Stimulated activated CD8-positive, alpha-beta memory T cell treated with anti-CD3 and anti-CD28 coated beads, Interleukin-4, amount 100 ng/mL, for 4 hours (primary cell): ENCODE data around the gene SLC12A4.
A peak's percentile ranks its signal among the peaks of the same experiment; 100 is the strongest.
"Not testable (repeated sequence)": the region's sequence is repeated elsewhere in the genome, so short reads cannot be mapped to it uniquely, and the experiment has no call there.

ENCODE experiments used
- DNase-seq, 2 donors: peaks; one replicate each; pipeline ENCODE4 v3.0.0-alpha.2; 2020; ENCODE audit warnings: low read depth in 2 of 2, low spot score in 1 of 2

Gene SLC12A4

DNA sequence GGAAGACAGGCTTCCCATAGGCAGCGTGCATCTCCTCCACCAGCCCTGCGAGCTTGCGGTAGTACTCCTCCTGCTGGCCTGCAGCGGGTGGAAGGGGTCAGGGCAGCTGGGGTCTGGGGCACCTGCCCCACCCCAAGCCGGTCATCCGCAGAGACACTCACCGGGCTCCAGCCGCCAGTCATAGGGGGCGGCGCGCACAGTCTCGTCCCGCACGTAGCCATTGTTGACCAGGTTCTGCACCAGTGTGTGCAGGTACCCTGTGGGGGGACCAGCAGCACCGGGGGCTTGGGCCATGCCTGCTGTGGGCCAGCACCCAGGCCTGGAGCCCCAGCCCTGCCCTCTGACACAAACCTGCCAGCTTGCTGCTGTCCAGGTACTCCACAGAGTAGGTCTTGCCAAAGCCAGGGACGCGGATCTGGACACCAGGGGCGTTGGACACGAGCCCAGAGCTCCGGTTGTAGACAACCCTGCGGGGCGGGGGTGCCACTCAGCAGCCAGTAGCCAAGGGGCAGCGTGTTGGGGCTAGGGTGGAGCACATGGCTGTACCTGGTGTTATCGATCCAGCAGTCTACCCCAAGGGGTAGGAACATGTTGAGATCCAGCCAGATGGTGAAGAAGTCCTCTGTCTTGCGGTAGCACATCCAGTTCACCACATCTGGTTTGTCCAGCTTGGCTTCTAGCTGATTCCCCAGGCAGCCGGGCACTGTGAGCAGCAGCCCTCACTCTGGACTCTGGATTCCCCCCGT is 25.8 kb downstream of the SLC12A4 start:
- DNase-seq, result no peak

DNA sequence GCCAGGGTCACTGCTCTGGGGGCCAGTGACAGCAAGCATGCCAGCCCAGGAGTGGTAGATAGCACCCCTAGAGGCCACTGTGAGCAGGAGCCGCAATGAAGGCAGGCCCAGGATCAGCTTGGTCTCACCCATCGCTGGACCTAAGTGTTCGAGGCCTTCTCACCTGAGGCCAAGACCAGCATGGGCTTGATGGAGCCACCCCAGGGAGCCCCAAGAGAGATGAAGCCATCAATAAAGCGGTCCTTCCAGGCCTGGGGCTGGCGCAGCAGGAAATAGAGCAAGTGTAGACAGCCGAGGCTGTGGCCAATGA is 26.3 kb downstream of the SLC12A4 start:
- DNase-seq, result no peak

DNA sequence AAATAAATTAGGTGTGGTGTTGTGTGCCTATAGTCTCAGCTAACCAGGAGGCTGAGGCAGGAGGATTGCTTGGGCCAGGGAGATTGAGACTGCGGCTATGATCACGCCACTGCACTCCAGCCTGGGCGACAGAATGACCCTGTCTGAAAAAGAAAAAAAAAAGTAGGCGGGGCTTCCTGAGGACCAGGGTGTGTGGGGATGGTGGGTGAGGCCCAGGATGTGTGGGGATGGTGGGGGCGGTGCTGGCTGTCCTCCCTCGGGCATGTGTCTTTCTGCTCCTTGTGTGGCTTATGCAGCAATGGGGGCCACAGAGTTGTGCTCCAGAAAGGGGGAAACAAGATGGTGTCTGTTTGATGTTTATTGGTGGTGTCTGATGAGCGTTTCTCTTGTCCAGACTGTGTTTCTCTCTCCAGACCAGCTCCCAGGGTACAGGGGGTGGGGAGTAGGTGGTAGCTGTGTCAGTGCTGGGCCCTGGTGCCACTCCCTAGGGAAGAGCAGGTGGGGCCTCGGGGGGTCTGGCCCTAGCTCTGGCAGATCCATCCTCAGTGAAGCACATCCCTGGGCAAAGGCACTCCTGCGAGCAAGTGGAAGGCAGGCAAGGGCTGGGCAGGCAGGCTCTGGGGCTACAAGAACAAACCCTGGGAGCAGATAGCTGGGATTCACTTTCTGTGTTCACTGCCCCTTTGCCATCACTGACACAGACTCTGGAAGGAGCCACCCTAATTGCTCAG is 26.8 kb downstream of the SLC12A4 start:
- DNase-seq, result no peak

- DNase-seq, result no peak
Observed at GRCh38 chr16:67940446-67941089, 27.9 kb downstream of the SLC12A4 start.

DNA sequence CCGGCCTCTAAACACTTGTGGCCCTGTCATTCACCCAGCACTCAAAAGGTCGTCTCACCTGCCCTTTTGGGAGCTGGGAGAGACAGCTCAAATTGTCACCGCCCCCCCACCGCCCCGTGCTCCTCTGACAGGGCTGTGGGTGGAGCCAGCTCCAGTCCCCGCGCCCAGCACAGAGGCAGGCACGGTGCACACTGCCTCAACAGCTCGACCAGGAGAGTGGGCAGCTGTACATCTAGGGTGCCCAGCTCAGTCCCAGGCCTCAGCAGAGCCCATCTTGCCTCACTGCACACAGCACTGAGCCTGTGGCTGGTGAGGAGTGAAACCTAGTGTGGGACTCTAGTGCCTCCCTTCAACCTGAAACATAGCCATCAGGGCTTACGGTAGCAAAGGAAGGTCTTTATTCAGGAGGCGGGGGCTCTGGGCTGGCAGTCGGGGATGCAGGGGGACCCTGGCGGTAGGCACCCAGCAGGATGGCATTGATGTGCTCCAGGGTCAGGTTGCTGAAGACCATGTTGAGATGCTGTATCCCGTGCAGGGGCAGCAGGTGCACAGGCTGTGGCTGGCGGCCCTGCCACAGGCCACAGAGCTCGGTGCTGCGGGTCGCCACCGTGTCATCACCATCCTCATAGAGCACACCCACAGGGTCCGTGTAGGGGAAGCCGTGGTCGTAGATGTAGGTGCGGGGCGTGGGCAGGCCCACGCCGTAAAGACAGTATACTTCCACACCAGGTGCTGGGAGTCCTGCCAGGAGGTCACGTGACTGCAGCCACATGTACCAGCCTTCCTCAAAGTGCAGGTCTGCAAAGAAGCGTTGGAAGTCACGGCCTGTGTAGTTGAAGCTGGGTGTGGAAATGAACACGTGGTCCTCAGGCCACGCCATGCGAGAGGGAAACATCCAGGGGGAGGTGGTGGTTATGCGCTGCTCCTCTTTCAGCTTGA is 28.7 kb downstream of the SLC12A4 start:
- peak in 1 of 2 donors; percentile 7 for DNase-seq

GRCh38 chr16:67937713-67938112 is 30.7 kb downstream of the SLC12A4 start:
- DNase-seq, result not testable (repeated sequence)

DNA sequence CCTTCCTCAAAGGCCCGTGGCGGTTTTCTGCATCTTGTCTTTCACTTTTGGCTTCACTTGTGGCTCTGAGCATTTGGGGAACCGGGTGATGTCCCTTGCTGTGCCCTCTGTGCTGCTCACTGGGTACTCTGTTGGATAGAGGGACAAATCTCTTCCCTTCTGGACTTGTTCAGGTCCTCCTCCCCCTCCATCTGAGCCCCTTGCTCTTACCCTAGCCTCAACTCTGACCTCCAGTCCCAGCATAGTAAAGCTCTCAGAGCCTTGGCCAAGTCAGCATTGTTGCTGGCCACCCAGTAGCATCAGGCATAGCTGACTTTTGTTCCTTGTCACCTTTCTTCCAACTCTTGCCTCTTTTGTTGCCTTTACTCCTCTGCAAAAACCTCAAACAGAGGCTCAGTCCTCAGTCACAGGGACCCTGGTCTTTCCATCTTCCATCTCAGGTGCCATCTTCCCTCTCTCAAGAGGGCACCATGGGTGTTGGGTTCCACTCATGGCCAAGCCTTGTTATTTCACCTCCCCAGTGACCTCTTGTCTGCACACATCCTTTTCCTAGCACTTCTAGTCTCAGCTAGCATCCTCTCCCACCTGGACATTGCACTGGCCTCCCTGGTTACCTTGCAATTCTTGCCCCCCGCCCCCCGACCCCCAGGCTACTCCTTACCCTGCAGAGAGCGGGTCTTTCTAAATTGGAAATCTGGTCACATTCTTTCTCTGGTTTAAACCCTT is 31.4 kb downstream of the SLC12A4 start:
- DNase-seq, result peak; percentile 54 to 58

- DNase-seq, result no peak
Observed at GRCh38 chr16:67936124-67936879, 32.1 kb downstream of the SLC12A4 start, which contains the start of gene PSMB10. Gene PSMB10 (minus strand): TSS chr16:67936850. CDS start chr16:67936749, 101 bp downstream.

DNA sequence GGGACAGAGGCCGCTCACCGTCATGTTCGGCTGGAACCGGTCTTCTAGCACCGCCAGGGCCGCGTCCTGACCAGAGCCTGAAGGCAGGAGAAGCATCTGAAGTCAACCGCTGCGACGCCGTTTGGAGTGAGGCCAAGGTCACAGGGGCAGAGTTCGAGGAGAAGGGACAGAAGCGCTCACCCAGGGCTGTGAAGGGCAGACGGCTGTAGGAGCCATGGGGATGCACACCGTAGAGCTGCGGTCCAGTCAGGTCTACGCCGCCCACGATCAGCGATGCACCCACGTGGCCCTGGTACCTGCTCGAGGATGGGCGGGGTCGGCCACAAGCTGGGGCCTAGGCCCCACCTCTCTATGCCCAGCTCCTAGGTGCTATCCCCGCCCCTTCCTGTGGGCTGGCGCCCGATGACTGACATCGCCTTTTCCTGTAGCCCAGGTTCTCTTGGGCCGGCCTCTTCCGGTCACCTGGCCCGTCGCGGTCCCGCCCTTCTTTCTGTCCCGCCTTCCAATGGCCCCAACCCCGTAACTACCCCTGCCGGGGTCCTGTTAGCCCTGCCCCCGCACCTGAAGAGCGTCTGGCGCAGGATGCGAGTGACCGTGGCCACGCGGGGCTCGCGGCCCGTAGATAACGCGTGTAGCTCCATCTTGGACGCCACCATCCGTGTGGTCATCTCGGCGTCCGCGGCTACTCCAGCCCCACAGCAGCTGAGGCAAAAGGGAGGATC is 32.9 kb downstream of the SLC12A4 start:
- DNase-seq, result peak; percentile 82 to 93

DNA sequence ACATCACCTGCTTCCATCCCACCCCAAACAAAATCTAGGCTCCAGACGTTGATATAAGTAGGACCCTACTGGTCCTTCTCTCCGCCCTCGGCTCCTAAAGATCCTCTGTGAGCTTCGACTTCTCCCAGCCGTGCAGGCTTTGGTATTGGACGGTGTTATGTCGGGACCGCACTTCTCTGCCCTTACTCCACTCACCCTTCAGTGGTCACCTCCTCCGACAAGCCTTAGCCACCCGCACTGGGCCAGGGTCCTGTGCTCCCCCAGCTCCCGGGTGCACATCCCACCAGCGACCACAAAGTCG is 33.4 kb downstream of the SLC12A4 start:
- no peak for DNase-seq

GRCh38 chr16:67934306-67935100 is 33.9 kb downstream of the SLC12A4 start:
- no peak for DNase-seq

DNA sequence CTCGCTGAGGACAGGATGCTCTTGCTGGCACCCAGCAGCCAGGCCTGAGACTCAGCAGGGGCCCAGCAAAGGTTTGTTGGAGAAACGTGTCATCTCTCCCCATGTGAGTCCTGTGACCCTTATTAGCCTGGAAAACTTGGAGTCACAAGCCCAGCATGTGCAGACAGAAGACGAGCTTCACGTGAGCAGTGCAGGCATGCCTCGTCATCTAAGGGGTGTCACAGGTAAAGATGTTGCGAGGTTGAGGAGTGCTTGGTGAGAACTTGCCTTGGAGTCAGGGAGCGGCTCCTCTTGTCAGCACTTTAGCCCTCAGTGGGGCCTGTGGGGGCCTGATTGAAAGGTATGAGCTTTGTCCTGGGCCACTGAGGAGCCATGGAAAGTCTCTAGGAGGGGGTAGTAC is 34.6 kb downstream of the SLC12A4 start:
- DNase-seq, result no peak

GRCh38 chr16:67932462-67932840 is 36.0 kb downstream of the SLC12A4 start:
- no peak for DNase-seq

- no peak for DNase-seq
Observed at GRCh38 chr16:67931712-67932461, 36.5 kb downstream of the SLC12A4 start, which contains the start of gene CTRL. Gene CTRL (minus strand): TSS chr16:67931862. CDS start chr16:67931852, 10 bp downstream.

DNA sequence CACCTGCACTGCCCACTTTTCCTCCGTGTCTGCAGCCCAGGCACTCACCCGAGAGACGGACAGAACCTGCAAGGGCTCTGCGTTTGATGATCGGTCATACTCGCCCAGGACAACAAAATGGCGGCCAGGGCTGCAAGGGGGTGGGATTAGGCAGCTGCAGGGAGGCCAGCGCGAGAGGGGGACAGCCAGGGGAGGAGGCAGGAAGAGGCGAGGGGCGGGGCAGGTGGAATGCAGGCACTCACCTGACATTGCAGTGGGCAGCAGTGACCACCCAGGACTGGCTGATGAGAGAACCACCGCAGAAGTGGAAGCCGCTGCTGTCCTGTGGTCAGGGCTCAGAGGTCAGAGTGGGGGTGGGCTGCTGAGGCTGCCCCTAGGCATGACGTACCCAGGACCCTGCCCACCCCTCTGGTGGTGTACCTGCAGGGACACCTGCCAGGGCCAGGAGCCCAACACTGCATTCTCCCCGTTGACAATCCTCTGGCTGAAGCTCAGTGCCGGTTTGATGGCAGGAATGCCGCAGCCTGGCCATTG is 37.7 kb downstream of the SLC12A4 start:
- no peak for DNase-seq

DNA sequence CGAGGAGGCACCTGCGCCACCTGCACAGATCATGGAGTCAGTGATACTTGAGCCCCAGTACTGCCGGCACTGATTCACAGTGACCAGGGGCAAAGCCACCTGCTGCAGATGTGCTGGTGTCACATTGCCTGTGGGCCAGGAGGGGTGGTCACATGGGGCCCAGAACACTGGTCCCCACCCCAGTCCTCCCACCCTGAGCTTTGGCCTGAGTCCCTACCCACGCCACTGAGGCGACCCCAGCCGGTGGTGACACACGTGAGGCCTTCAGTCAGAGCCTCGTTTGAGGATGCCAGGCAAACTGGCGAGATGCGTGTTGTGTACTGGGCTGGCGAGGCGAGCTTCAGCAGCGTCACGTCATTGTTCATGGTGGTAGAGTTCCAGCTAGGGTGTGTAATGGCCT is 38.2 kb downstream of the SLC12A4 start:
- no peak for DNase-seq
